ENCODE data around the gene CDK8. TPM values are rescaled to one million over a fixed set of nuclear protein-coding genes. Genes with fewer than 3 reads are reported as not detected.

The CDK8 gene
- total RNA-seq, 1 experiment from 2014 or later, result 14.5 TPM

- intact Hi-C loops (cut with micrococcal nuclease), result no loop called here
- Histone ChIP-seq H3K9me2 (replicated peaks; ENCODE audit: low read length) (no peaks in the 10 kb centered on the region), H2AFZ (ENCODE audit: low read length) (no peak overlapping the region), H3K4me2 (ENCODE audit: low read length) (no peak overlapping the region), H4K20me1 (ENCODE audit: low read length) (no peaks in the 10 kb centered on the region), H3K4me1 (ENCODE audit: insufficient read depth, low read length) (no peaks in the 10 kb centered on the region), H3K79me2 (ENCODE audit: low read length) (no peaks in the 10 kb centered on the region), H3K9ac (ENCODE audit: low read length) (no peak overlapping the region), H3K27ac (ENCODE audit: low read length) (no peak overlapping the region), H3K36me3 (ENCODE audit: low read depth, low read length) (no peaks in the 10 kb centered on the region), H3K27me3 (ENCODE audit: low read length) (no peaks in the 10 kb centered on the region), H3F3A (ENCODE audit: low read length, unreplicated experiment) (no peaks in the 10 kb centered on the region), H3K4me3 (ENCODE audit: low read length) (no peak overlapping the region), H3K9me3 (ENCODE audit: low read length) (peaks cover 14% of the 10 kb centered on the region)
- BruUV-seq (replicated peaks), result no TSS peak
- CTCF ChIA-PET, result no interaction called here
- ATAC-seq, result no peak
- POLR2A ChIA-PET (ENCODE audit: unreplicated experiment), result no interaction called here
- DNase-seq, result no peak
- no peak for TF ChIP-seq EZH2phosphoT487 (IDR thresholded peaks at IDR 0.05; ENCODE audit: borderline replicate concordance, low read length)
- no peak for TF ChIP-seq EZH2 (IDR thresholded peaks at IDR 0.05; ENCODE audit: low read length, unreplicated experiment)
- TF ChIP-seq, protein P1, sequence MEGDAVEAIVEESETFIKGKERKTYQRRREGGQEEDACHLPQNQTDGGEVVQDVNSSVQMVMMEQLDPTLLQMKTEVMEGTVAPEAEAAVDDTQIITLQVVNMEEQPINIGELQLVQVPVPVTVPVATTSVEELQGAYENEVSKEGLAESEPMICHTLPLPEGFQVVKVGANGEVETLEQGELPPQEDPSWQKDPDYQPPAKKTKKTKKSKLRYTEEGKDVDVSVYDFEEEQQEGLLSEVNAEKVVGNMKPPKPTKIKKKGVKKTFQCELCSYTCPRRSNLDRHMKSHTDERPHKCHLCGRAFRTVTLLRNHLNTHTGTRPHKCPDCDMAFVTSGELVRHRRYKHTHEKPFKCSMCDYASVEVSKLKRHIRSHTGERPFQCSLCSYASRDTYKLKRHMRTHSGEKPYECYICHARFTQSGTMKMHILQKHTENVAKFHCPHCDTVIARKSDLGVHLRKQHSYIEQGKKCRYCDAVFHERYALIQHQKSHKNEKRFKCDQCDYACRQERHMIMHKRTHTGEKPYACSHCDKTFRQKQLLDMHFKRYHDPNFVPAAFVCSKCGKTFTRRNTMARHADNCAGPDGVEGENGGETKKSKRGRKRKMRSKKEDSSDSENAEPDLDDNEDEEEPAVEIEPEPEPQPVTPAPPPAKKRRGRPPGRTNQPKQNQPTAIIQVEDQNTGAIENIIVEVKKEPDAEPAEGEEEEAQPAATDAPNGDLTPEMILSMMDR (conservative IDR thresholded peaks at IDR 0.05; ENCODE audit: low read depth, low read length), result no peak
Measured at GRCh38 chr13:26433776-26434175, 179.8 kb downstream of the CDK8 start.

DNA sequence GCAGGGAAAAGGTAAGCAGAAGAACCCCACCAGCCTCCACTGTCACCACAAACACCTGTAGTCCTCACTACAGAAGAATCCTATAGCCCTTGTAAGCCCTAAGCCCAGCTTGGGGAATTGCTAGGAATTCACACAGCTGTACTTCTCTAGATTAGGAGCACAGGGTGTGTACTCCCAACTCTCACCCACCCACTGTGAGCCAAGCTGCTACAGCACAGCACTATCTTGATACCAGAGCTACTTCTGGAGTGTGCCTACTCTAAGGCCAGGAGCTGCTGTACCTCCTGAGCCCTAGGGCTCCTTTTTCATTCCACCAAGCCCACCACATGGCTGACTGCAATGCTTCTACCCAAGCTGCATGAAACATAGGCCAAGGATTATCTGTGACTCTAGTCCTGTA is 181.2 kb downstream of the CDK8 start:
- TF ChIP-seq EZH2phosphoT487 (IDR thresholded peaks at IDR 0.05; ENCODE audit: borderline replicate concordance, low read length), result no peak
- TF ChIP-seq, protein P1 (conservative IDR thresholded peaks at IDR 0.05; ENCODE audit: low read depth, low read length), result no peak
- no peak for TF ChIP-seq EZH2 (IDR thresholded peaks at IDR 0.05; ENCODE audit: low read length, unreplicated experiment)
- CTCF ChIA-PET, result no interaction called here

DNA sequence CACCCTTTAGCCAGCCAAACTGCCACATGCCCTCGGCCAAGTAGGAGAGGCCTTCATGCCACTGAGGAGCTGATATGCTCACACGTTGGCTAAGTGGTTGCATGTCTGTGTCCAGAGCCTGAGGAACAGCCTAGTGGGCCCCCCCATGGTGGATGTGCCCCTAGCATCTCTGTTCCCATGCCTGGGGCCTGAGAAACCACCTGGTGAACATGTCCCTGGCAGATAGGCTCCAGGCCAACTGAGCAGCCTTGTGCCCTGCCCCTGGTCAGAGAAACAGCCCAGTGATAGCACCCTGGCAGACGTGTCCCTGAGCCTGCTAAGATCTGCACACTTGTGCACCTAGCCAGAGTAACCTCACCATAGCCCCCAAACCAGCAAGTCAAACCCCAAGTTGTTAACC is 181.7 kb downstream of the CDK8 start:
- Histone ChIP-seq H3K4me3 (ENCODE audit: low read length) (no peak overlapping the region), H3F3A (ENCODE audit: low read length, unreplicated experiment) (no peaks in the 10 kb centered on the region), H3K79me2 (ENCODE audit: low read length) (no peaks in the 10 kb centered on the region), H3K36me3 (ENCODE audit: low read depth, low read length) (no peaks in the 10 kb centered on the region), H3K9ac (ENCODE audit: low read length) (no peak overlapping the region), H3K27ac (ENCODE audit: low read length) (no peak overlapping the region), H3K27me3 (ENCODE audit: low read length) (no peaks in the 10 kb centered on the region), H3K4me1 (ENCODE audit: insufficient read depth, low read length) (no peaks in the 10 kb centered on the region), H4K20me1 (ENCODE audit: low read length) (no peaks in the 10 kb centered on the region), H3K9me2 (replicated peaks; ENCODE audit: low read length) (no peaks in the 10 kb centered on the region), H3K9me3 (ENCODE audit: low read length) (peaks cover 14% of the 10 kb centered on the region), H3K4me2 (ENCODE audit: low read length) (no peak overlapping the region), H2AFZ (ENCODE audit: low read length) (no peak overlapping the region)
- ATAC-seq (no peak), DNase-seq (no peak)
- no TSS peak for BruUV-seq (replicated peaks)
- no peak for TF ChIP-seq EZH2phosphoT487 (IDR thresholded peaks at IDR 0.05; ENCODE audit: borderline replicate concordance, low read length)
- TF ChIP-seq, protein P1 (conservative IDR thresholded peaks at IDR 0.05; ENCODE audit: low read depth, low read length), result no peak
- no peak for TF ChIP-seq EZH2 (IDR thresholded peaks at IDR 0.05; ENCODE audit: low read length, unreplicated experiment)
- CTCF ChIA-PET, result no interaction called here
- intact Hi-C loops (cut with micrococcal nuclease), result no loop called here
- POLR2A ChIA-PET (ENCODE audit: unreplicated experiment), result no interaction called here

More for the DNA sequence above, 181.2 kb downstream of the CDK8 start:
- no peaks in the 10 kb centered on the region for H3K27me3 ChIP-seq (ENCODE audit: low read length)
- POLR2A ChIA-PET (ENCODE audit: unreplicated experiment), result no interaction called here
- H3F3A ChIP-seq (ENCODE audit: low read length, unreplicated experiment), result no peaks in the 10 kb centered on the region
- no peak overlapping the region for H3K4me3 ChIP-seq (ENCODE audit: low read length)
- DNase-seq (no peak), ATAC-seq (no peak)
- H3K36me3 ChIP-seq (ENCODE audit: low read depth, low read length), result no peaks in the 10 kb centered on the region
- no peak overlapping the region for H3K9ac ChIP-seq (ENCODE audit: low read length)
- no TSS peak for BruUV-seq (replicated peaks)
- H2AFZ ChIP-seq (ENCODE audit: low read length), result no peak overlapping the region
- peaks cover 14% of the 10 kb centered on the region for H3K9me3 ChIP-seq (ENCODE audit: low read length)
- intact Hi-C loops (cut with micrococcal nuclease), result no loop called here
- no peaks in the 10 kb centered on the region for H3K79me2 ChIP-seq (ENCODE audit: low read length)
- H3K4me1 ChIP-seq (ENCODE audit: insufficient read depth, low read length), result no peaks in the 10 kb centered on the region
- H4K20me1 ChIP-seq (ENCODE audit: low read length), result no peaks in the 10 kb centered on the region
- H3K9me2 ChIP-seq (replicated peaks; ENCODE audit: low read length), result no peaks in the 10 kb centered on the region
- no peak overlapping the region for H3K4me2 ChIP-seq (ENCODE audit: low read length)
- H3K27ac ChIP-seq (ENCODE audit: low read length), result no peak overlapping the region

Data from PC-3 (cell line).